Activated CD8-positive, alpha-beta T cell treated with anti-CD3 and anti-CD28 coated beads for 36 hours (primary cell): ENCODE data around the gene ZNF528. TPM values are rescaled to one million over a fixed set of nuclear protein-coding genes. Genes with fewer than 3 reads are reported as not detected.

Experiments
- ATAC-seq: fragments of 200-7000 bp; cut with Tn5 transposase; one replicate; pipeline ENCODE4 v1.10.0; 2021; ENCODE audit warnings: mild to moderate bottlenecking, moderate library complexity
- CTCF ChIA-PET: fragments of 350-600 bp; sonication (Branson Sonifier 250); formaldehyde crosslinking; loops from one replicate; lab custom pipeline; 2021; ENCODE audit warnings: antibody characterized with exemption; lab: Charles Lee
- POLR2A ChIA-PET: fragments of 350-600 bp; sonication (Branson Sonifier 250); formaldehyde crosslinking; loops from one replicate; lab custom pipeline; 2021; ENCODE audit warnings: antibody characterized with exemption; lab: Charles Lee
- DNase-seq: peaks from one replicate; pipeline ENCODE4 v3.0.0-alpha.2; 2020
- H3K27ac Mint-ChIP-seq: one replicate; pipeline ENCODE4 v1.8.0; 2021; ENCODE audit warnings: mild to moderate bottlenecking, mixed read lengths
- H3K27me3 Mint-ChIP-seq: one replicate; pipeline ENCODE4 v1.8.0; 2021; ENCODE audit warnings: mixed read lengths
- H3K36me3 Mint-ChIP-seq: one replicate; pipeline ENCODE4 v1.8.0; 2021; ENCODE audit warnings: low read depth, mixed read lengths
- H3K4me1 Mint-ChIP-seq: one replicate; pipeline ENCODE4 v1.8.0; 2021; ENCODE audit warnings: low read depth, mixed read lengths
- H3K4me3 Mint-ChIP-seq: one replicate; pipeline ENCODE4 v1.8.0; 2021; ENCODE audit warnings: mild to moderate bottlenecking, moderate library complexity, mixed read lengths
- H3K9me3 Mint-ChIP-seq: one replicate; pipeline ENCODE4 v1.8.0; 2021; ENCODE audit warnings: mixed read lengths
- CTCF ChIP-seq: fragments of 200-600 bp; IDR thresholded peaks from one replicate; pipeline ENCODE4 v1.8.0; 2022; ENCODE audit warnings: antibody characterized with exemption, mild to moderate bottlenecking
- intact Hi-C: fragments of 100-400 bp; cut with micrococcal nuclease; formaldehyde crosslinking; loops from one replicate; pipeline ENCODE4 v1.10.0; 2022
- total RNA-seq, 2 experiments: library from RNA; stranded (reverse); gene quantifications; one replicate each; pipeline ENCODE4 v1.2.3, GENCODE V29; 2021

The ZNF528 gene
- total RNA-seq, 2 experiments from 2014 or later: 6.8 to 8.3 TPM

GRCh38 chr19:52464798-52465470 lies 67.3 kb downstream of the ZNF528 start:
- Mint-ChIP-seq H3K36me3 (peaks cover 64% of the 10 kb centered on the region), H3K9me3 (peaks cover 66% of the 10 kb centered on the region)

More at GRCh38 chr19:52464798-52465470, 67.3 kb downstream of the ZNF528 start:
- DNase-seq (no peak), ATAC-seq (no peak)
- POLR2A ChIA-PET: interaction anchor here (1.0 kb wide), 1 partner anchor 8 kb away, joined by 3 read pairs; no protein-coding TSS in a partner anchor
- CTCF ChIA-PET: no interaction called here
- Mint-ChIP-seq H3K4me1 (no peaks in the 10 kb centered on the region), H3K27ac (no peak overlapping the region), H3K4me3 (no peak overlapping the region), H3K27me3 (no peaks in the 10 kb centered on the region)
- TF ChIP-seq CTCF: no peak
- intact Hi-C loops: no loop called here

Other genes starting within 250 kb of the ZNF528 start
- 10 to 100 TPM; 10.3 to 12.6 TPM for gene ZNF836, start 226.2 kb upstream of the ZNF528 start, total RNA-seq
- 100 to 1,000 TPM; 236 to 237 TPM for gene PPP2R1A, start 207.8 kb upstream of the ZNF528 start, total RNA-seq
- gene ZNF766, start 128.3 kb upstream of the ZNF528 start, total RNA-seq: 10 to 100 TPM; 30.7 to 32.9 TPM
- gene ZNF480, start 100.7 kb upstream of the ZNF528 start, total RNA-seq: 1 to 10 TPM; 2.6 to 3.2 TPM
- gene ZNF610, start 61.6 kb upstream of the ZNF528 start, total RNA-seq: 1 to 10 TPM; 1.4 to 3.2 TPM
- gene ZNF880, start 27.9 kb upstream of the ZNF528 start, total RNA-seq: 10 to 100 TPM; 18.1 to 20.4 TPM
- gene ZNF534, start 31.3 kb downstream of the ZNF528 start, total RNA-seq: not detected
- under 1 TPM; 0.72 to 0.86 TPM for gene ZNF578, start 55.7 kb downstream of the ZNF528 start, total RNA-seq
- gene ZNF808, start 129.8 kb downstream of the ZNF528 start, total RNA-seq: 10 to 100 TPM; 32.4 to 32.5 TPM
- 10 to 100 TPM; 21.1 to 23.0 TPM for gene ZNF701, start 172.4 kb downstream of the ZNF528 start, total RNA-seq
- 10 to 100 TPM; 27.4 to 31.1 TPM for gene ZNF83, start 240.5 kb downstream of the ZNF528 start, total RNA-seq